GM12878 (cell line): ENCODE measurements around the gene SPINK4. TPM values are rescaled to one million over a fixed set of nuclear protein-coding genes. Genes with fewer than 3 reads are reported as not detected.

Experiments
- CEBPZ ChIP-seq: fragments of 150-350 bp; IDR thresholded peaks from 2 replicates; pipeline ENCODE4 v1.6.1; 2016; ENCODE audit warnings: low read depth, low read length
- E2F8 ChIP-seq: fragments of 450-650 bp; IDR thresholded peaks from 2 replicates; pipeline ENCODE4 v1.6.1; 2018; ENCODE audit warnings: mild to moderate bottlenecking, low read depth, moderate library complexity; ENCODE audit not compliant: partially characterized antibody
- SMARCA5 ChIP-seq: fragments of 450-650 bp; IDR thresholded peaks from 2 replicates; pipeline ENCODE4 v1.6.1; 2017; ENCODE audit warnings: mild to moderate bottlenecking
- TAF1 ChIP-seq: IDR thresholded peaks from 2 replicates; pipeline ENCODE4 v1.6.1; 2011; ENCODE audit warnings: mild to moderate bottlenecking, low read depth, low read length, borderline replicate concordance
- ZBTB11 ChIP-seq: fragments of 450-650 bp; formaldehyde crosslinking; IDR thresholded peaks from 2 replicates; pipeline ENCODE4 v1.5.0; 2022; ENCODE audit warnings: mild to moderate bottlenecking, missing genetic modification characterization
- ZZZ3 ChIP-seq: IDR thresholded peaks from 2 replicates; pipeline ENCODE4 v1.6.1; 2011; ENCODE audit warnings: low read depth; ENCODE audit not compliant: control insufficient read depth, insufficient read length
- polyA plus RNA-seq, 11 experiments: library from polyadenylated mRNA; depleted of rRNA in 4 of 11; unstranded in 6 of 11; stranded (reverse) in 5 of 11; fragments of >200 nt; fragmentation: Nextera tagmentation in 4 of 11; fragmentation: Illumina TruSeq in 1 of 11; extraction: Ambion mirVana in 4 of 11; extraction: Trizol in 1 of 11; gene quantifications; 1 replicate in 1 of 11; 2 replicates in 10 of 11; pipeline versions ENCODE4 v1.2.1 to v1.2.3, GENCODE V29; 2011 to 2016; ENCODE audit warnings: inconsistent platforms in 2 of 11, missing spikeins in 2 of 11, low read depth in 1 of 11
- total RNA-seq, 4 experiments: library from RNA; depleted of rRNA in 3 of 4; stranded (reverse); fragments of >200 nt in 3 of 4; fragmentation: Illumina TruSeq in 1 of 4; extraction: Trizol in 1 of 4; gene quantifications; 2 replicates each; pipeline versions ENCODE4 v1.2.1 to v1.2.3, GENCODE V29; 2013 to 2021
- TF ChIP-seq, protein P1 (sequence below): fragments of 450-650 bp; IDR thresholded peaks from 2 replicates; pipeline ENCODE4 v1.6.1; 2016; ENCODE audit warnings: mild to moderate bottlenecking
- TF ChIP-seq, protein P2 (sequence below), 3 experiments: IDR thresholded peaks in 2 of 3; conservative IDR thresholded peaks in 1 of 3; 2 replicates each; pipeline ENCODE4 v1.5.1; 2011; ENCODE audit warnings: low read depth in 3 of 3, low read length in 3 of 3, mild to moderate bottlenecking in 3 of 3, control low read depth in 2 of 3, moderate library complexity in 2 of 3, inconsistent platforms in 1 of 3, mixed read lengths in 1 of 3; ENCODE audit not compliant: control insufficient read depth in 2 of 3, insufficient read depth in 1 of 3; ENCODE audit errors: extremely low read depth in 1 of 3
- TF ChIP-seq, protein P3 (sequence below): fragments of 450-650 bp; IDR thresholded peaks from 2 replicates; pipeline ENCODE4 v1.6.1; 2017; ENCODE audit warnings: borderline replicate concordance
- TF ChIP-seq, protein P4 (sequence below): IDR thresholded peaks from 2 replicates; pipeline ENCODE4 v1.6.1; 2012; ENCODE audit warnings: low read depth, low read length, improper control_type of control experiment

The SPINK4 gene
- total and polyA plus RNA-seq, 10 of the 15 experiments (the other 5 are each of a cell fraction or from before 2014, with no cell fraction given), result not detected

- no peak for TF ChIP-seq CEBPZ
- no peak for TF ChIP-seq ZZZ3
- no peak for TF ChIP-seq SMARCA5
- TF ChIP-seq E2F8, result no peak
- TF ChIP-seq ZBTB11 (CRISPR knock-in tag), result no peak
- TF ChIP-seq, protein P1, sequence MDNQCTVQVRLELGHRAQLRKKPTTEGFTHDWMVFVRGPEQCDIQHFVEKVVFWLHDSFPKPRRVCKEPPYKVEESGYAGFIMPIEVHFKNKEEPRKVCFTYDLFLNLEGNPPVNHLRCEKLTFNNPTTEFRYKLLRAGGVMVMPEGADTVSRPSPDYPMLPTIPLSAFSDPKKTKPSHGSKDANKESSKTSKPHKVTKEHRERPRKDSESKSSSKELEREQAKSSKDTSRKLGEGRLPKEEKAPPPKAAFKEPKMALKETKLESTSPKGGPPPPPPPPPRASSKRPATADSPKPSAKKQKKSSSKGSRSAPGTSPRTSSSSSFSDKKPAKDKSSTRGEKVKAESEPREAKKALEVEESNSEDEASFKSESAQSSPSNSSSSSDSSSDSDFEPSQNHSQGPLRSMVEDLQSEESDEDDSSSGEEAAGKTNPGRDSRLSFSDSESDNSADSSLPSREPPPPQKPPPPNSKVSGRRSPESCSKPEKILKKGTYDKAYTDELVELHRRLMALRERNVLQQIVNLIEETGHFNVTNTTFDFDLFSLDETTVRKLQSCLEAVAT, result peak; percentile 90
- no peak for TF ChIP-seq TAF1
- TF ChIP-seq, protein P2, sequence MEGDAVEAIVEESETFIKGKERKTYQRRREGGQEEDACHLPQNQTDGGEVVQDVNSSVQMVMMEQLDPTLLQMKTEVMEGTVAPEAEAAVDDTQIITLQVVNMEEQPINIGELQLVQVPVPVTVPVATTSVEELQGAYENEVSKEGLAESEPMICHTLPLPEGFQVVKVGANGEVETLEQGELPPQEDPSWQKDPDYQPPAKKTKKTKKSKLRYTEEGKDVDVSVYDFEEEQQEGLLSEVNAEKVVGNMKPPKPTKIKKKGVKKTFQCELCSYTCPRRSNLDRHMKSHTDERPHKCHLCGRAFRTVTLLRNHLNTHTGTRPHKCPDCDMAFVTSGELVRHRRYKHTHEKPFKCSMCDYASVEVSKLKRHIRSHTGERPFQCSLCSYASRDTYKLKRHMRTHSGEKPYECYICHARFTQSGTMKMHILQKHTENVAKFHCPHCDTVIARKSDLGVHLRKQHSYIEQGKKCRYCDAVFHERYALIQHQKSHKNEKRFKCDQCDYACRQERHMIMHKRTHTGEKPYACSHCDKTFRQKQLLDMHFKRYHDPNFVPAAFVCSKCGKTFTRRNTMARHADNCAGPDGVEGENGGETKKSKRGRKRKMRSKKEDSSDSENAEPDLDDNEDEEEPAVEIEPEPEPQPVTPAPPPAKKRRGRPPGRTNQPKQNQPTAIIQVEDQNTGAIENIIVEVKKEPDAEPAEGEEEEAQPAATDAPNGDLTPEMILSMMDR (IDR thresholded peaks at IDR 0.05 in 2 of 3, conservative IDR thresholded peaks at IDR 0.05 in 1 of 3; ENCODE audit: control insufficient read depth in 2 of 3, extremely low read depth in 1 of 3, insufficient read depth in 1 of 3, low read depth in 3 of 3, low read length in 3 of 3), result no peak
- TF ChIP-seq, protein P3, sequence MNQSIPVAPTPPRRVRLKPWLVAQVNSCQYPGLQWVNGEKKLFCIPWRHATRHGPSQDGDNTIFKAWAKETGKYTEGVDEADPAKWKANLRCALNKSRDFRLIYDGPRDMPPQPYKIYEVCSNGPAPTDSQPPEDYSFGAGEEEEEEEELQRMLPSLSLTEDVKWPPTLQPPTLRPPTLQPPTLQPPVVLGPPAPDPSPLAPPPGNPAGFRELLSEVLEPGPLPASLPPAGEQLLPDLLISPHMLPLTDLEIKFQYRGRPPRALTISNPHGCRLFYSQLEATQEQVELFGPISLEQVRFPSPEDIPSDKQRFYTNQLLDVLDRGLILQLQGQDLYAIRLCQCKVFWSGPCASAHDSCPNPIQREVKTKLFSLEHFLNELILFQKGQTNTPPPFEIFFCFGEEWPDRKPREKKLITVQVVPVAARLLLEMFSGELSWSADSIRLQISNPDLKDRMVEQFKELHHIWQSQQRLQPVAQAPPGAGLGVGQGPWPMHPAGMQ, result no peak
- TF ChIP-seq, protein P4, sequence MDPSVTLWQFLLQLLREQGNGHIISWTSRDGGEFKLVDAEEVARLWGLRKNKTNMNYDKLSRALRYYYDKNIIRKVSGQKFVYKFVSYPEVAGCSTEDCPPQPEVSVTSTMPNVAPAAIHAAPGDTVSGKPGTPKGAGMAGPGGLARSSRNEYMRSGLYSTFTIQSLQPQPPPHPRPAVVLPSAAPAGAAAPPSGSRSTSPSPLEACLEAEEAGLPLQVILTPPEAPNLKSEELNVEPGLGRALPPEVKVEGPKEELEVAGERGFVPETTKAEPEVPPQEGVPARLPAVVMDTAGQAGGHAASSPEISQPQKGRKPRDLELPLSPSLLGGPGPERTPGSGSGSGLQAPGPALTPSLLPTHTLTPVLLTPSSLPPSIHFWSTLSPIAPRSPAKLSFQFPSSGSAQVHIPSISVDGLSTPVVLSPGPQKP, result no peak
Measured at GRCh38 chr9:33294670-33295432, 54.9 kb downstream of the SPINK4 start (continued).
